ENCODE data around the gene CHAT. TPM values are rescaled to one million over a fixed set of nuclear protein-coding genes. Genes with fewer than 3 reads are reported as not detected.
A peak's percentile ranks its signal among the peaks of the same experiment; 100 is the strongest.

Gene CHAT
- total RNA-seq, 1 experiment from 2014 or later: not detected

DNA sequence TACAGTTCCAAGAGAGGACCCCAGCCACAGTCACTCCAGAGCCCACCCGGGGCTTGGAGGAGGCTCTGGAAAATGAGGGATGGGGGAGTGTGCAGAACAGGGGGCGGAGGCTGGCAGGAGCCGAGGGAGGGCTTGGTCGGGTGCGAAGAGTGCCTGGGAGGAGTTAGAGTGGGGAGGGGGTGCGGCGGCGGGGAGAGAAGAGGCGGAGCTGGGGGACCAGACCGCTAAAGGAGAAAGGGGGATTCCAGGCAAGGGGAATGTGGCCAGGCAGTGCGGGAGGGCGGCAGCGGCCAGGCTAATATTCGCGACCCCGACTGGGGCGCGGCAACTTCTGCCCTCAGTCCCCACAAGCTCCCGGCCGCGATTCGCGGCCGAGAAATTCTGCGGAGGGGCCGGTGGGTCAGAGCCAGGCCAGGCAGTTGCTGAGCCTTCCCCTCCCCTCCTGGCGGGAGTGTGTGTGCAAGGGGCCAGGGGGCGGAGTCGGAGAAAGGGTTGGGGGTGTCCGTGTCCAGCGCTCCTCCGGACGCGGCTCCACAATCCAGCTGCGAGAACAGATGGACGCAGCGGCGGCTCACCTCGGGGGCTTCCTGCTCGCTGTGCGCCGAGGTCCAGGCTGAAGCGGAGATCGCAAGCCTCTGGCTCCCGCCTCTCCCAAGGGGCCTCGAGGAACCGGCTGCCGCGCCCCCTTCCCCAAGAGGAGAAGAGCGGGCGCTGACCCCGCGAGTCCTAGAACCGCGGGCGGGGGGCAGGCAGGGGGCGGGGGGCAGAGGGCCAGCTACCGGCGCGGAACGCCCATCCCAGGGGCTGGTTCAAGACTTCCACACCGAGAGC lies 4.3 kb upstream of the CHAT start:
- DNase-seq: peak; percentile 70
- Histone ChIP-seq H4K20me1 (ENCODE audit: control insufficient read depth, insufficient read depth, insufficient read length) (peaks cover 2% of the 10 kb centered on the region), H3K79me2 (ENCODE audit: insufficient read depth, low read length) (no peaks in the 10 kb centered on the region), H3K4me2 (ENCODE audit: insufficient read depth, insufficient read length, low read length) (peak overlapping the region; percentile 36), H3K14ac (ENCODE audit: insufficient read depth, low read length) (no peak overlapping the region), H3K4me1 (ENCODE audit: insufficient read depth, low read length) (no peaks in the 10 kb centered on the region; the same call in 1 of the 2 replicates), H2AK5ac (ENCODE audit: insufficient read length, low read length) (no peak overlapping the region), H3K27ac (ENCODE audit: insufficient read length, low read depth, low read length) (no peak overlapping the region), H3K23me2 (ENCODE audit: insufficient read length, low read depth, low read length, poor library complexity, severe bottlenecking) (peaks cover 25% of the 10 kb centered on the region), H2BK15ac (ENCODE audit: low read depth, low read length) (no peak overlapping the region), H3K27me3 (ENCODE audit: insufficient read depth, low read length) (peaks cover 69% of the 10 kb centered on the region), H3K56ac (ENCODE audit: insufficient read length, low read depth, low read length) (no peak overlapping the region), H4K5ac (ENCODE audit: insufficient read length, low read depth, low read length) (no peak overlapping the region), H2BK12ac (ENCODE audit: insufficient read length, low read depth, low read length) (no peak overlapping the region), H2AFZ (ENCODE audit: low read length) (no peak overlapping the region), H2BK5ac (ENCODE audit: insufficient read length, low read length) (no peak overlapping the region), H3T11ph (ENCODE audit: low read length) (no peak overlapping the region), H3K4ac (ENCODE audit: low read depth, low read length) (no peak overlapping the region), H2BK20ac (ENCODE audit: low read depth, low read length, poor library complexity, severe bottlenecking) (no peak overlapping the region), H3K79me1 (ENCODE audit: insufficient read depth, low read depth, low read length, poor library complexity, severe bottlenecking) (no peaks in the 10 kb centered on the region), H4K8ac (replicated peaks; ENCODE audit: insufficient read length, low read depth, low read length) (no peak overlapping the region), H4K91ac (ENCODE audit: insufficient read length, low read depth, low read length) (no peak overlapping the region), H3K23ac (ENCODE audit: insufficient read length, low read depth, low read length) (no peak overlapping the region), H3K9me3 (ENCODE audit: control insufficient read depth, low read depth, low read length) (no peaks in the 10 kb centered on the region), H3K18ac (ENCODE audit: insufficient read length, low read depth, low read length) (no peak overlapping the region), H2BK120ac (ENCODE audit: low read depth, low read length, poor library complexity, severe bottlenecking) (no peak overlapping the region), H3K9ac (ENCODE audit: extremely low read depth, insufficient read length, low read length) (no peak overlapping the region)
- H3K4me1 Mint-ChIP-seq: peaks cover 29 to 46% of the 10 kb centered on the region in 2 experiments
- no peaks in the 10 kb centered on the region; a peak in 1 of 7 replicates for H3K36me3 Mint-ChIP-seq (ENCODE audit: insufficient read depth in 1 of 3, low read depth in 3 of 3)
- no peak overlapping the region for H3K27ac Mint-ChIP-seq
- TF ChIP-seq, protein P1, sequence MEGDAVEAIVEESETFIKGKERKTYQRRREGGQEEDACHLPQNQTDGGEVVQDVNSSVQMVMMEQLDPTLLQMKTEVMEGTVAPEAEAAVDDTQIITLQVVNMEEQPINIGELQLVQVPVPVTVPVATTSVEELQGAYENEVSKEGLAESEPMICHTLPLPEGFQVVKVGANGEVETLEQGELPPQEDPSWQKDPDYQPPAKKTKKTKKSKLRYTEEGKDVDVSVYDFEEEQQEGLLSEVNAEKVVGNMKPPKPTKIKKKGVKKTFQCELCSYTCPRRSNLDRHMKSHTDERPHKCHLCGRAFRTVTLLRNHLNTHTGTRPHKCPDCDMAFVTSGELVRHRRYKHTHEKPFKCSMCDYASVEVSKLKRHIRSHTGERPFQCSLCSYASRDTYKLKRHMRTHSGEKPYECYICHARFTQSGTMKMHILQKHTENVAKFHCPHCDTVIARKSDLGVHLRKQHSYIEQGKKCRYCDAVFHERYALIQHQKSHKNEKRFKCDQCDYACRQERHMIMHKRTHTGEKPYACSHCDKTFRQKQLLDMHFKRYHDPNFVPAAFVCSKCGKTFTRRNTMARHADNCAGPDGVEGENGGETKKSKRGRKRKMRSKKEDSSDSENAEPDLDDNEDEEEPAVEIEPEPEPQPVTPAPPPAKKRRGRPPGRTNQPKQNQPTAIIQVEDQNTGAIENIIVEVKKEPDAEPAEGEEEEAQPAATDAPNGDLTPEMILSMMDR (conservative IDR thresholded peaks at IDR 0.05): no peak
- peaks cover 99% of the 10 kb centered on the region for H3K27me3 Mint-ChIP-seq (ENCODE audit: low read depth)
- peak overlapping the region; percentile 58 to 81 for H3K4me3 Mint-ChIP-seq
- H3K9me3 Mint-ChIP-seq: peaks cover 2 to 12% of the 10 kb centered on the region in 2 experiments; a peak in 4 of 5 replicates
- no CpG with 5 or more reads among the region's 62 CpGs for WGBS (ENCODE audit: extremely low coverage, insufficient read length, low lambda C conversion rate)
